Neuronal stem cell (in vitro differentiated cells): Measurements from ENCODE around the gene C17orf100.

ENCODE experiments used
- DNase-seq: peaks from one replicate; pipeline ENCODE4 v3.0.0-alpha.2; 2013; ENCODE audit warnings: low spot score
- H2AFZ ChIP-seq: one replicate; pipeline ENCODE4 v1.6.1; 2013; ENCODE audit warnings: mild to moderate bottlenecking, low read length, inconsistent platforms
- H2AK5ac ChIP-seq: 2 replicates; pipeline ENCODE4 v1.6.1; 2013; ENCODE audit warnings: low read depth, mild to moderate bottlenecking, inconsistent platforms, low read length, moderate library complexity, mixed read lengths
- H2BK120ac ChIP-seq: 2 replicates; pipeline ENCODE4 v1.6.1; 2013; ENCODE audit warnings: low read depth, mild to moderate bottlenecking, inconsistent platforms, low read length, moderate library complexity, mixed read lengths
- H2BK12ac ChIP-seq: one replicate; pipeline ENCODE4 v1.6.1; 2013; ENCODE audit warnings: low read length, inconsistent platforms
- H2BK15ac ChIP-seq: 2 replicates; pipeline ENCODE4 v1.6.1; 2013; ENCODE audit warnings: mild to moderate bottlenecking, low read length, inconsistent platforms, mixed read lengths
- H2BK5ac ChIP-seq: one replicate; pipeline ENCODE4 v1.6.1; 2013; ENCODE audit warnings: inconsistent platforms, mild to moderate bottlenecking, low read length, moderate library complexity
- H3K14ac ChIP-seq: one replicate; pipeline ENCODE4 v1.6.1; 2013; ENCODE audit warnings: low read length, inconsistent platforms
- H3K18ac ChIP-seq: 2 replicates; pipeline ENCODE4 v1.6.1; 2013; ENCODE audit warnings: low read length, inconsistent platforms
- H3K23ac ChIP-seq: 2 replicates; pipeline ENCODE4 v1.6.1; 2013; ENCODE audit warnings: low read depth, mild to moderate bottlenecking, mixed read lengths, low read length, inconsistent platforms; ENCODE audit not compliant: poor library complexity
- H3K27ac ChIP-seq: replicated peaks from 3 replicates; pipeline ENCODE4 v1.5.1; 2013; ENCODE audit warnings: low read length, inconsistent platforms
- H3K27me3 ChIP-seq, 3 experiments: 2 replicates each; pipeline ENCODE4 v1.6.1; 2013; ENCODE audit warnings: low read length in 3 of 3, mild to moderate bottlenecking in 2 of 3, inconsistent platforms in 1 of 3, low read depth in 1 of 3, mixed read lengths in 1 of 3, moderate library complexity in 1 of 3; ENCODE audit not compliant: control insufficient read depth in 3 of 3, insufficient read depth in 3 of 3
- H3K36me3 ChIP-seq, 2 donors: replicated peaks in 1 of 2; 2 replicates each; pipeline ENCODE4 v1.6.1; 2013; ENCODE audit warnings: low read length in 2 of 2; ENCODE audit not compliant: control insufficient read depth in 2 of 2, insufficient read depth in 2 of 2
- H3K4ac ChIP-seq: 2 replicates; pipeline ENCODE4 v1.6.1; 2013; ENCODE audit warnings: inconsistent platforms, mild to moderate bottlenecking, low read length, moderate library complexity
- H3K4me1 ChIP-seq, 2 donors: 1 replicate in 1 of 2; 2 replicates in 1 of 2; pipeline ENCODE4 v1.6.1; 2013; ENCODE audit warnings: low read length in 2 of 2, low read depth in 1 of 2; ENCODE audit not compliant: control insufficient read depth in 2 of 2, insufficient read depth in 1 of 2
- H3K4me2 ChIP-seq: one replicate; pipeline ENCODE4 v1.6.1; 2013; ENCODE audit warnings: mild to moderate bottlenecking, low read length, inconsistent platforms; ENCODE audit not compliant: insufficient read depth, poor library complexity, severe bottlenecking
- H3K4me3 ChIP-seq, 2 donors: 2 replicates each; pipeline ENCODE4 v1.5.1; 2013; ENCODE audit warnings: low read length in 2 of 2, mild to moderate bottlenecking in 2 of 2, inconsistent platforms in 1 of 2, moderate library complexity in 1 of 2
- H3K79me1 ChIP-seq: one replicate; pipeline ENCODE4 v1.6.1; 2013; ENCODE audit warnings: low read depth, mild to moderate bottlenecking, inconsistent platforms, low read length, moderate library complexity
- H3K9ac ChIP-seq: one replicate; pipeline ENCODE4 v1.6.1; 2013; ENCODE audit warnings: mild to moderate bottlenecking, low read depth, low read length, inconsistent platforms; ENCODE audit not compliant: poor library complexity
- H3K9me3 ChIP-seq, 2 donors: replicated peaks in 1 of 2; 2 replicates each; pipeline versions ENCODE3 to v1.6.1; 2013; ENCODE audit warnings: low read length in 2 of 2, mild to moderate bottlenecking in 2 of 2, inconsistent platforms in 1 of 2, low read depth in 1 of 2, mixed read lengths in 1 of 2, moderate library complexity in 1 of 2; ENCODE audit not compliant: control insufficient read depth in 2 of 2, insufficient read depth in 1 of 2
- H4K8ac ChIP-seq: one replicate; pipeline ENCODE4 v1.6.1; 2013; ENCODE audit warnings: low read depth, mild to moderate bottlenecking, inconsistent platforms, low read length, moderate library complexity
- H4K91ac ChIP-seq: one replicate; pipeline ENCODE4 v1.6.1; 2013; ENCODE audit warnings: low read length, low read depth, mild to moderate bottlenecking, inconsistent platforms; ENCODE audit not compliant: poor library complexity
- WGBS, 2 donors: extraction: QIAGEN DNeasy Blood & Tissue Kit; methylation state at CpG; one replicate each; pipeline ENCODE4 v1.1.7; 2013; ENCODE audit warnings: missing lambda C conversion rate in 2 of 2, mixed read lengths in 1 of 2; ENCODE audit not compliant: insufficient read length in 2 of 2, insufficient replicate concordance in 1 of 2; ENCODE audit errors: extremely low coverage in 2 of 2; 5-methylcytosine and 5-hydroxymethylcytosine counted together

C17orf100 gene

DNA sequence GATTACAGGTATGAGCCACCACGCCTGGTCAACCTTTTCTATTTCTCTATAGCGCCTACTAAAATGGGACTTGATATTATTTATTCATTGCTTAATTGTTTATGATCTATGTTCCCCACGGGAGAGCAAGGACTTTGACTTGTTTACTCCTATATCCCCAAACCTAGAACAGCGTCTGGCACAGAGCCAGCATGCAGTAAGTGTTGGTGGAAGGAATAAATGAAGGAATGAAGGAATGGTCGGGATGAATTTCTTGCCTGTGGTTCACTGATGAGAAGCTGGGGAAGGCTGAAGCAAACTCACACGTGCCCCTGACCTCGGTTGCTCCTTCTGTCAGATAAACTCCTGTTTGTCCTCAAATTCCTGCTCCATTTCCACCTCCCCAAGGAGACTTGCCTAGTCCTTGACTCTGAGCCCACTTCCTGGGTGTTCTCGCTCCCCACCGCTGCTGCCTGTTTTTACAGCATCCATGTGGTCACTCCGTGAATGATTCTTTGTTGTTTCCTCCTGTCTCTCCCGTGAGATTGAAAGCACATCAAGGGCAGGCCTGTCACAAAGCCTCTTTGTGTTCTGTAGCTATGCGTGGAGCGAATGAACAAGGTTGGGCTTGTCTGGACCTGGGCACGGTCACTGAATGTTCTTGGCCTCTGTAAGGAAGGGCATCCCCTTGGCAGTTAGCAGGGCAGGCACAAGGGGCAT is 17.3 kb downstream of the C17orf100 start:
- no peak overlapping the region for H3K4me3 ChIP-seq
- no peak overlapping the region for H4K8ac ChIP-seq
- no peak overlapping the region for H2AFZ ChIP-seq
- no peaks in the 10 kb centered on the region for H3K36me3 ChIP-seq
- H3K27me3 ChIP-seq: peaks cover 0 to 21% (median 0%) of the 10 kb centered on the region in 3 experiments
- H3K4me1 ChIP-seq: peaks cover 0 to 2% of the 10 kb centered on the region in 2 donors
- peaks cover 0 to 2% of the 10 kb centered on the region in 2 donors for H3K9me3 ChIP-seq
- no peak overlapping the region for H3K18ac ChIP-seq
- H3K79me1 ChIP-seq: no peaks in the 10 kb centered on the region
- no peak overlapping the region for H2BK120ac ChIP-seq
- H2BK12ac ChIP-seq: no peak overlapping the region
- H3K27ac ChIP-seq: no peak overlapping the region
- no peak overlapping the region for H2BK5ac ChIP-seq
- H3K23ac ChIP-seq: no peak overlapping the region
- no peak overlapping the region for H4K91ac ChIP-seq
- H3K9ac ChIP-seq: no peak overlapping the region
- peak overlapping the region; percentile 66 for H2AK5ac ChIP-seq
- H3K4me2 ChIP-seq: no peak overlapping the region
- no peak overlapping the region for H3K14ac ChIP-seq
- no CpG with 5 or more reads among the region's 14 CpGs for WGBS, 2 donors
- no peak for DNase-seq
- H2BK15ac ChIP-seq: no peak overlapping the region
- H3K4ac ChIP-seq: no peak overlapping the region

DNA sequence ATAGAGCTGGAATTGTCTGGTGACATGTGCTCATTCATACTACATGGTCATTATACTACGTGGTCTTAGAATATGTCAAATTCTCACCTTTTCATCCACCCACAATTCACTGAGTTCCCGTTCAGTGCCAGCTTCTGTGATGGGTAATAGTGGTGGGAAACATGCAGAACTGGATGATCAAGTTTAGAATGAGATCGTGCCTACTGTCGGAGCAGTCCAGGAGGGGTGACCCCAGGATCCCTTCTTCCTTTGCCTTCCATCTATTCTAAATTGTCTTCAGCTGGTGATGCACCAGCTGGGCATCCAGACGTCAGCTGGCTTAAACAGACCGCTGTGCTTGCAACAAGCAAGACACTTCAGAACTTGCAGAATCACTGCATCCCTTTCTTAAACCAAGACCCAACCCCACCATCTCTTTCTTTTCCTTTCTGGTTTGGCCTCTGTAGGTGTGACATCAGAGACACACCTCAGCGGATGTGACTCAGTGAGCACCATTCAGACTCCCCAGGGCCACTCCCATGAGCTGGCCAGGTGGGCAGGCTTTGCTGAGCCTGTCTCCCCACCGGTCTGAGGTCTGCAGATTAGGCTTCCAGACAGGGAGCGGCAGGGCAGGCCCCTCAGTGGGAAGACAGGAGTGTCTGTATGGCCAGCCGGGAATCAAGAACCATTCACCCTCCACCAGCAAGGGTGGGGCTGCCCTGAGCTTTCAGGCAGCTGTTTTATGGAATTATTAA is 18.1 kb downstream of the C17orf100 start:
- Histone ChIP-seq H3K9ac (peak overlapping the region; percentile 54), H3K36me3 (no peaks in the 10 kb centered on the region), H3K14ac (no peak overlapping the region), H3K4me3 (no peak overlapping the region), H2BK15ac (no peak overlapping the region), H3K27me3 (peaks cover 0 to 22% (median 0%) of the 10 kb centered on the region in 3 experiments), H2BK12ac (peak overlapping the region; percentile 91), H4K8ac (no peak overlapping the region), H3K27ac (no peak overlapping the region), H3K18ac (no peak overlapping the region), H2AFZ (no peak overlapping the region), H2BK5ac (no peak overlapping the region), H3K4me2 (no peak overlapping the region), H2BK120ac (no peak overlapping the region), H3K23ac (no peak overlapping the region), H2AK5ac (no peak overlapping the region), H4K91ac (no peak overlapping the region), H3K9me3 (peaks cover 0 to 2% of the 10 kb centered on the region in 2 donors), H3K4ac (no peak overlapping the region), H3K4me1 (peaks cover 0 to 2% of the 10 kb centered on the region in 2 donors), H3K79me1 (no peaks in the 10 kb centered on the region)
- no CpG with 5 or more reads among the region's 10 CpGs for WGBS, 2 donors
- DNase-seq: no peak

DNA sequence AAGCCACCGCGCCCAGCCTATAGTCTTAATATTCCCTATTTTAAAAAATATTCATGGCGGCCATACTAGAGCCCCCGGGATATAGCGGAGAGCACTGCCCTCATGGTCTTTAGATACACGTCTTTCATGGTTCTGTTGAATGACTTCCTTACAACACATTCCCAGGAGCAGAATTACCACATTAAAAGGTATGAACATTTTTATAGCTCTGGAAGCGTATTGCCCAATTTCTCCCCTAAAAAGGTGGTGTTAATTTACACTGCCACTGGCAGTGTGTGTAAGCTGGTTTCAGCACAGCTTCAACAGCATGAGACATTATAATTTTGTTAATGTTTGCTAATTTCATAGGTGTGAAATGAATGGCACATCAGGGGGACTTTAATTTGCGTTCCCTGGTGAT is 19.0 kb downstream of the C17orf100 start:
- Histone ChIP-seq H2BK15ac (no peak overlapping the region), H3K36me3 (no peaks in the 10 kb centered on the region), H2AK5ac (no peak overlapping the region), H3K14ac (no peak overlapping the region), H3K4me2 (no peak overlapping the region), H2AFZ (no peak overlapping the region), H3K4ac (no peak overlapping the region), H3K18ac (no peak overlapping the region), H2BK120ac (no peak overlapping the region), H3K79me1 (no peaks in the 10 kb centered on the region), H3K9ac (no peak overlapping the region), H4K91ac (no peak overlapping the region), H3K4me3 (no peak overlapping the region), H2BK12ac (no peak overlapping the region), H3K23ac (no peak overlapping the region), H2BK5ac (no peak overlapping the region), H3K27me3 (peaks cover 0 to 19% (median 0%) of the 10 kb centered on the region in 3 experiments), H3K4me1 (no peaks in the 10 kb centered on the region), H3K27ac (no peak overlapping the region), H4K8ac (no peak overlapping the region), H3K9me3 (peaks cover 0 to 2% of the 10 kb centered on the region in 2 donors)
- DNase-seq: no peak
- no CpG with 5 or more reads among the region's 8 CpGs for WGBS, 2 donors

DNA sequence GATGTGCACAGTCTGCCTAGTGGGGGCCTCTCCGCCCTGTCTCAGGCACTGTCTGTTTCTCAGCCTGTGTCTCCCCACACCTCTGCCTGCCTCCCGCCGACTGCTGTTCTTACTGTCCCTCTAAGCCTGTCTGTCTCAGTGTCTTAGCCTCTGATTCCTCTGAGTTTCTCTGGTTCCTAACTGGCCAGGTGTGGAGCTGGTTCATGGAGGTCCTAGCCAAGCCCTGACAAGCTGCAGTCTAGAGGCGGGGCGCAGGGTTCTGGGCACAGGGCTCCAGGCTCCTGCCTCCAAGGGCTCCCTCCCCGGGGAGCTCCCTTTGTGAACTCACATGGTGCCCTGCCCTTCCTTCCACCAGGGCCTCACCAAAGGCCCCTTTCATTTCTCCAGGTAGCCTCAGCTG is 19.4 kb downstream of the C17orf100 start:
- H2AK5ac ChIP-seq: no peak overlapping the region
- H2BK15ac ChIP-seq: no peak overlapping the region
- no peak overlapping the region for H3K4me3 ChIP-seq
- no peak overlapping the region for H2BK12ac ChIP-seq
- no peak overlapping the region for H4K8ac ChIP-seq
- no peak overlapping the region for H3K14ac ChIP-seq
- no peaks in the 10 kb centered on the region for H3K79me1 ChIP-seq
- H3K9ac ChIP-seq: no peak overlapping the region
- no peak overlapping the region for H2BK5ac ChIP-seq
- H3K23ac ChIP-seq: no peak overlapping the region
- H3K18ac ChIP-seq: no peak overlapping the region
- H4K91ac ChIP-seq: no peak overlapping the region
- no peak for DNase-seq
- H3K27ac ChIP-seq: no peak overlapping the region
- no peak overlapping the region for H3K4me2 ChIP-seq
- no peaks in the 10 kb centered on the region for H3K36me3 ChIP-seq
- H3K27me3 ChIP-seq: peaks cover 0 to 19% (median 0%) of the 10 kb centered on the region in 3 experiments
- no peak overlapping the region for H2AFZ ChIP-seq
- WGBS, 2 donors: no CpG with 5 or more reads among the region's 6 CpGs
- peaks cover 0 to 2% of the 10 kb centered on the region in 2 donors for H3K9me3 ChIP-seq
- H2BK120ac ChIP-seq: no peak overlapping the region
- no peak overlapping the region for H3K4ac ChIP-seq
- no peaks in the 10 kb centered on the region for H3K4me1 ChIP-seq
